ENCODE results near the gene DNAJC5.

DNAJC5 gene

GRCh38 chr20:63940472-63941266 is 45.7 kb downstream of the DNAJC5 start:
- H3K27ac ChIP-seq (ENCODE audit: low read depth, low read length), result no peak overlapping the region
- no peaks in the 10 kb centered on the region for H3K9me3 ChIP-seq (ENCODE audit: insufficient read depth, low read length)
- H3K79me2 ChIP-seq (ENCODE audit: insufficient read depth, low read length), result no peaks in the 10 kb centered on the region
- TF ChIP-seq, protein P1, sequence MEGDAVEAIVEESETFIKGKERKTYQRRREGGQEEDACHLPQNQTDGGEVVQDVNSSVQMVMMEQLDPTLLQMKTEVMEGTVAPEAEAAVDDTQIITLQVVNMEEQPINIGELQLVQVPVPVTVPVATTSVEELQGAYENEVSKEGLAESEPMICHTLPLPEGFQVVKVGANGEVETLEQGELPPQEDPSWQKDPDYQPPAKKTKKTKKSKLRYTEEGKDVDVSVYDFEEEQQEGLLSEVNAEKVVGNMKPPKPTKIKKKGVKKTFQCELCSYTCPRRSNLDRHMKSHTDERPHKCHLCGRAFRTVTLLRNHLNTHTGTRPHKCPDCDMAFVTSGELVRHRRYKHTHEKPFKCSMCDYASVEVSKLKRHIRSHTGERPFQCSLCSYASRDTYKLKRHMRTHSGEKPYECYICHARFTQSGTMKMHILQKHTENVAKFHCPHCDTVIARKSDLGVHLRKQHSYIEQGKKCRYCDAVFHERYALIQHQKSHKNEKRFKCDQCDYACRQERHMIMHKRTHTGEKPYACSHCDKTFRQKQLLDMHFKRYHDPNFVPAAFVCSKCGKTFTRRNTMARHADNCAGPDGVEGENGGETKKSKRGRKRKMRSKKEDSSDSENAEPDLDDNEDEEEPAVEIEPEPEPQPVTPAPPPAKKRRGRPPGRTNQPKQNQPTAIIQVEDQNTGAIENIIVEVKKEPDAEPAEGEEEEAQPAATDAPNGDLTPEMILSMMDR (IDR thresholded peaks at IDR 0.05; ENCODE audit: insufficient read depth, low read length, poor library complexity, severe bottlenecking), result no peak
- no peak for TF ChIP-seq EZH2phosphoT487 (conservative IDR thresholded peaks at IDR 0.05; ENCODE audit: low read length)
- H3K9me2 ChIP-seq (replicated peaks; ENCODE audit: insufficient read depth, low read length), result no peaks in the 10 kb centered on the region
- H3K4me3 ChIP-seq (ENCODE audit: insufficient read depth, low read length, poor library complexity, severe bottlenecking), result no peak overlapping the region
- H3K9ac ChIP-seq (ENCODE audit: low read length), result no peak overlapping the region
- H3K36me3 ChIP-seq (ENCODE audit: low read length), result no peaks in the 10 kb centered on the region
- H2AFZ ChIP-seq (ENCODE audit: low read depth, low read length, severe bottlenecking), result no peak overlapping the region
- no peaks in the 10 kb centered on the region; the same call in 1 of the 2 replicates for H3F3A ChIP-seq (ENCODE audit: insufficient read depth)
- H4K20me1 ChIP-seq (ENCODE audit: low read depth, low read length), result no peaks in the 10 kb centered on the region
- H3K4me2 ChIP-seq (ENCODE audit: low read depth, low read length, poor library complexity, severe bottlenecking), result no peak overlapping the region
- no peaks in the 10 kb centered on the region for H3K27me3 ChIP-seq (ENCODE audit: low read length)

- Histone ChIP-seq H3K79me2 (ENCODE audit: insufficient read depth, low read length) (no peaks in the 10 kb centered on the region), H3K27me3 (ENCODE audit: low read length) (no peaks in the 10 kb centered on the region), H3F3A (ENCODE audit: insufficient read depth) (no peaks in the 10 kb centered on the region; the same call in 1 of the 2 replicates), H3K9ac (ENCODE audit: low read length) (no peak overlapping the region), H3K4me3 (ENCODE audit: insufficient read depth, low read length, poor library complexity, severe bottlenecking) (no peak overlapping the region), H3K27ac (ENCODE audit: low read depth, low read length) (no peak overlapping the region), H3K36me3 (ENCODE audit: low read length) (no peaks in the 10 kb centered on the region), H2AFZ (ENCODE audit: low read depth, low read length, severe bottlenecking) (no peak overlapping the region), H3K9me2 (replicated peaks; ENCODE audit: insufficient read depth, low read length) (no peaks in the 10 kb centered on the region), H3K9me3 (ENCODE audit: insufficient read depth, low read length) (no peaks in the 10 kb centered on the region), H4K20me1 (ENCODE audit: low read depth, low read length) (no peaks in the 10 kb centered on the region), H3K4me2 (ENCODE audit: low read depth, low read length, poor library complexity, severe bottlenecking) (no peak overlapping the region)
- TF ChIP-seq, protein P1 (IDR thresholded peaks at IDR 0.05; ENCODE audit: insufficient read depth, low read length, poor library complexity, severe bottlenecking), result no peak
Measured at GRCh38 chr20:63941282-63942081, 46.6 kb downstream of the DNAJC5 start.

GRCh38 chr20:63942250-63942951 is 47.5 kb downstream of the DNAJC5 start:
- Histone ChIP-seq H3K27ac (ENCODE audit: low read depth, low read length) (no peak overlapping the region), H3K9me3 (ENCODE audit: insufficient read depth, low read length) (no peaks in the 10 kb centered on the region), H3K36me3 (ENCODE audit: low read length) (no peaks in the 10 kb centered on the region), H3K4me2 (ENCODE audit: low read depth, low read length, poor library complexity, severe bottlenecking) (no peak overlapping the region), H3K4me3 (ENCODE audit: insufficient read depth, low read length, poor library complexity, severe bottlenecking) (no peak overlapping the region), H3K79me2 (ENCODE audit: insufficient read depth, low read length) (no peaks in the 10 kb centered on the region), H3F3A (ENCODE audit: insufficient read depth) (no peaks in the 10 kb centered on the region; the same call in 1 of the 2 replicates), H4K20me1 (ENCODE audit: low read depth, low read length) (no peaks in the 10 kb centered on the region), H3K27me3 (ENCODE audit: low read length) (no peaks in the 10 kb centered on the region), H3K9ac (ENCODE audit: low read length) (no peak overlapping the region), H3K9me2 (replicated peaks; ENCODE audit: insufficient read depth, low read length) (no peaks in the 10 kb centered on the region), H2AFZ (ENCODE audit: low read depth, low read length, severe bottlenecking) (no peak overlapping the region)
- TF ChIP-seq EZH2phosphoT487 (conservative IDR thresholded peaks at IDR 0.05; ENCODE audit: low read length), result no peak
- TF ChIP-seq, protein P1 (IDR thresholded peaks at IDR 0.05; ENCODE audit: insufficient read depth, low read length, poor library complexity, severe bottlenecking), result no peak

Measured in SU-DHL-6 (cell line).